ENCODE results near the gene FAM20C. TPM values are rescaled to one million over a fixed set of nuclear protein-coding genes. Genes with fewer than 3 reads are reported as not detected.

FAM20C gene
- total RNA-seq, 2 donors from 2014 or later = 18.5 to 18.9 TPM

- no peak for TF ChIP-seq CTCF (IDR thresholded peaks at IDR 0.05)
- DNase-seq = no peak
- Histone ChIP-seq H3K36me3 (no peaks in the 10 kb centered on the region), H3K4me1 (no peaks in the 10 kb centered on the region), H3K27ac (no peak overlapping the region), H3K4me3 (no peak overlapping the region), H3K27me3 (no peaks in the 10 kb centered on the region), H3K9me3 (no peaks in the 10 kb centered on the region), H3K9ac (ENCODE audit: low read depth in 2 of 2, low read length in 2 of 2) (no peak overlapping the region)
- intact Hi-C loops (cut with DNase I) = no loop called here
These were observed 35.4 kb upstream of the FAM20C start for GRCh38 chr7:157008-157310.

DNA sequence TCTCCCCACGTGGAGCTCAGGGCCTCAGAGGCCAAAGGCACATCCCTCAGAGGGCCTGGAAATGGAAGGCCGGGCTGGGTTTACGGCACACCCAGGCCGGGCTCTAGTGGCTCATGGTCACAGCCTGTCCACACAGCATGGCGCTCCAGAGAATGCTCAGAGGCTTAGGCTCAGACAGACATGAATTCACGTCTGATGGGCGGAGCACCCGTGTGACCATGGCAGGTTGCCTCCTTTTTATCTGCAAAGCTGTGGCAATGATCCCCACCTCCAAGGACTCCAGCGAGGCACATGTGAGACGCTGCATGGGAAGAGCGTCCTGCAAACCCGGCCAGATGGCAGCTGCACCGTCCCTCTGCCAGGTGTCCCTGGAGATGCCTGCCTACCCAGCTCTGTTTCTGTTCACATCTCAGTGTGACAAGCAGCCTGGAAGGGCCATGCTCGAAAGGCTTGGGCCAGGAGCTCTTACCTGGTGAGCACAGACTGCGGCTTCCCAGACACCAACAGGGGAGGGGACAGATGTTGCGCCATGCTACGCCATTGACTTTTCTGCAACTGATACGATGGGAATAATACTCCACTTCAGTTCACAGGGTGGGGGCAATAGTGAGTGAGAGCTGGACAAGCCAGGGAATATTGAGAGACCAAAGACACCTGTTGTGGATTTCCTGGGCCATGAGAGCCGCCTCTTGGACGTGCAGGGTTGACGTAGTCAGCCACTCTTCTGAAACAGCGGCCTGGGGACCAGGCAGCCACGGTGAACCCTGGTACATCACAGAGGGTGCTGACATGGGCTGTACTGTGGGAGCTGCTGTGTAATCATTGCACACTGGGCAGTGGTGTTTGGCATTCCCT lies 34.4 kb upstream of the FAM20C start:
- intact Hi-C loops (cut with DNase I) = no loop called here

GRCh38 chr7:158771-159170 lies 33.6 kb upstream of the FAM20C start:
- no peak for DNase-seq
- no peak for TF ChIP-seq CTCF (IDR thresholded peaks at IDR 0.05)
- H3K27ac ChIP-seq = no peak overlapping the region
- no peaks in the 10 kb centered on the region for H3K4me1 ChIP-seq
- H3K4me3 ChIP-seq = no peak overlapping the region
- no peak overlapping the region for H3K9ac ChIP-seq (ENCODE audit: low read depth in 2 of 2, low read length in 2 of 2)
- H3K36me3 ChIP-seq = no peaks in the 10 kb centered on the region
- H3K9me3 ChIP-seq = no peaks in the 10 kb centered on the region
- H3K27me3 ChIP-seq = no peaks in the 10 kb centered on the region
- intact Hi-C loops (cut with DNase I) = no loop called here

More for the DNA sequence above, 34.4 kb upstream of the FAM20C start:
- no peak for DNase-seq
- Histone ChIP-seq H3K36me3 (no peaks in the 10 kb centered on the region), H3K27ac (no peak overlapping the region), H3K4me1 (no peaks in the 10 kb centered on the region), H3K27me3 (no peaks in the 10 kb centered on the region), H3K4me3 (no peak overlapping the region), H3K9me3 (no peaks in the 10 kb centered on the region), H3K9ac (ENCODE audit: low read depth in 2 of 2, low read length in 2 of 2) (no peak overlapping the region)
- no peak for TF ChIP-seq CTCF (IDR thresholded peaks at IDR 0.05)

GRCh38 chr7:159370-160270 lies 32.8 kb upstream of the FAM20C start:
- intact Hi-C loops (cut with DNase I) = no loop called here

More at GRCh38 chr7:159370-160270, 32.8 kb upstream of the FAM20C start:
- no peak for DNase-seq
- H3K4me1 ChIP-seq = no peaks in the 10 kb centered on the region
- no peaks in the 10 kb centered on the region for H3K27me3 ChIP-seq
- no peak overlapping the region for H3K27ac ChIP-seq
- H3K9ac ChIP-seq (ENCODE audit: low read depth in 2 of 2, low read length in 2 of 2) = no peak overlapping the region
- no peak for TF ChIP-seq CTCF (IDR thresholded peaks at IDR 0.05)
- no peak overlapping the region for H3K4me3 ChIP-seq
- H3K9me3 ChIP-seq = no peaks in the 10 kb centered on the region
- no peaks in the 10 kb centered on the region for H3K36me3 ChIP-seq
